ENCODE data around the gene CIZ1. TPM values are rescaled to one million over a fixed set of nuclear protein-coding genes. Genes with fewer than 3 reads are reported as not detected.
A peak's percentile ranks its signal among the peaks of the same experiment; 100 is the strongest.

The CIZ1 gene
- total and polyA plus RNA-seq, 2 donors, result 25.4 to 36.5 TPM

GRCh38 chr9:128127990-128128835 is 63.2 kb downstream of the CIZ1 start:
- WGBS, result under 1% methylated on average over 82 of the region's 82 CpGs
- peak overlapping the region; percentile 95 to 98 for H3K27ac ChIP-seq (ENCODE audit: low read depth in 1 of 2, low read length in 1 of 2)
- peaks cover 0 to 17% of the 10 kb centered on the region in 2 donors for H3K9me3 ChIP-seq (ENCODE audit: control insufficient read depth in 2 of 2, insufficient read depth in 1 of 2, low read length in 1 of 2)
- peaks cover 16 to 53% of the 10 kb centered on the region in 2 donors for H3K4me1 ChIP-seq (ENCODE audit: control insufficient read depth in 2 of 2, insufficient read depth in 2 of 2, low read length in 2 of 2)
- H3K36me3 ChIP-seq (ENCODE audit: control insufficient read depth in 2 of 2, insufficient read depth in 2 of 2, low read length in 1 of 2), result peaks cover 22% of the 10 kb centered on the region in 2 donors
- H3K27me3 ChIP-seq (ENCODE audit: control insufficient read depth in 2 of 2, insufficient read depth in 1 of 2, low read length in 1 of 2), result no peaks in the 10 kb centered on the region
- peak; percentile 86 to 98 (median 91) for DNase-seq (ENCODE audit: low read depth in 6 of 9, low spot score in 9 of 9)
- H3K4me3 ChIP-seq (ENCODE audit: low read length in 2 of 2), result peak overlapping the region; percentile 90 to 96

- Histone ChIP-seq H3K36me3 (ENCODE audit: control insufficient read depth in 2 of 2, insufficient read depth in 2 of 2, low read length in 1 of 2) (peaks cover 28 to 29% of the 10 kb centered on the region in 2 donors), H3K4me3 (ENCODE audit: low read length in 2 of 2) (peak within 1 kb of the TSS; percentile 90 to 96), H3K27ac (ENCODE audit: low read depth in 1 of 2, low read length in 1 of 2) (peak within 1 kb of the TSS; percentile 95 to 98), H3K4me1 (ENCODE audit: control insufficient read depth in 2 of 2, insufficient read depth in 2 of 2, low read length in 2 of 2) (peaks cover 16 to 50% of the 10 kb centered on the region in 2 donors), H3K9me3 (ENCODE audit: control insufficient read depth in 2 of 2, insufficient read depth in 1 of 2, low read length in 1 of 2) (peaks cover 0 to 17% of the 10 kb centered on the region in 2 donors), H3K27me3 (ENCODE audit: control insufficient read depth in 2 of 2, insufficient read depth in 1 of 2, low read length in 1 of 2) (no peaks in the 10 kb centered on the region)
- DNase-seq (ENCODE audit: low read depth in 6 of 9, low spot score in 9 of 9), result peak in 8 of 9 donors; percentile 61 to 93 (median 80)
- WGBS, result under 1% methylated on average over 56 of the region's 56 CpGs
Observed at GRCh38 chr9:128127568-128127989, 63.8 kb downstream of the CIZ1 start, which contains the start of gene PTGES2. PTGES2 (minus strand) TSS chr9:128127729; CDS start chr9:128127717, 12 bp downstream.

- peaks cover 43 to 46% of the 10 kb centered on the region in 2 donors for H3K36me3 ChIP-seq (ENCODE audit: control insufficient read depth in 2 of 2, insufficient read depth in 2 of 2, low read length in 1 of 2)
- H3K4me1 ChIP-seq (ENCODE audit: control insufficient read depth in 2 of 2, insufficient read depth in 2 of 2, low read length in 2 of 2), result peaks cover 16 to 32% of the 10 kb centered on the region in 2 donors
- 71% methylated on average over 10 of the region's 10 CpGs for WGBS
- H3K27me3 ChIP-seq (ENCODE audit: control insufficient read depth in 2 of 2, insufficient read depth in 1 of 2, low read length in 1 of 2), result no peaks in the 10 kb centered on the region
- H3K4me3 ChIP-seq (ENCODE audit: low read length in 2 of 2), result peak overlapping the region; percentile 9
- H3K9me3 ChIP-seq (ENCODE audit: control insufficient read depth in 2 of 2, insufficient read depth in 1 of 2, low read length in 1 of 2), result peaks cover 0 to 17% of the 10 kb centered on the region in 2 donors
- H3K27ac ChIP-seq (ENCODE audit: low read depth in 1 of 2, low read length in 1 of 2), result peak overlapping the region; percentile 13 to 36
- no peak for DNase-seq (ENCODE audit: low read depth in 6 of 9, low spot score in 9 of 9)
Observed at GRCh38 chr9:128125580-128126354, 65.6 kb downstream of the CIZ1 start.

- peak in 1 of 9 donors; percentile 60 for DNase-seq (ENCODE audit: low read depth in 6 of 9, low spot score in 9 of 9)
- WGBS, result 83% methylated on average over 16 of the region's 16 CpGs
- H3K27ac ChIP-seq (ENCODE audit: low read depth in 1 of 2, low read length in 1 of 2), result peak overlapping the region in 1 of 2 donors; percentile 3
- H3K36me3 ChIP-seq (ENCODE audit: control insufficient read depth in 2 of 2, insufficient read depth in 2 of 2, low read length in 1 of 2), result peaks cover 50 to 53% of the 10 kb centered on the region in 2 donors
- peaks cover 16 to 32% of the 10 kb centered on the region in 2 donors for H3K4me1 ChIP-seq (ENCODE audit: control insufficient read depth in 2 of 2, insufficient read depth in 2 of 2, low read length in 2 of 2)
- no peaks in the 10 kb centered on the region for H3K27me3 ChIP-seq (ENCODE audit: control insufficient read depth in 2 of 2, insufficient read depth in 1 of 2, low read length in 1 of 2)
- H3K9me3 ChIP-seq (ENCODE audit: control insufficient read depth in 2 of 2, insufficient read depth in 1 of 2, low read length in 1 of 2), result peaks cover 0 to 17% of the 10 kb centered on the region in 2 donors
- H3K4me3 ChIP-seq (ENCODE audit: low read length in 2 of 2), result no peak overlapping the region
Observed at GRCh38 chr9:128124873-128125579, 66.3 kb downstream of the CIZ1 start.

- no peak for DNase-seq (ENCODE audit: low read depth in 6 of 9, low spot score in 9 of 9)
Observed at GRCh38 chr9:128124451-128124850, 66.9 kb downstream of the CIZ1 start.

GRCh38 chr9:128123451-128124080 is 67.8 kb downstream of the CIZ1 start:
- Histone ChIP-seq H3K9me3 (ENCODE audit: control insufficient read depth in 2 of 2, insufficient read depth in 1 of 2, low read length in 1 of 2) (peaks cover 0 to 7% of the 10 kb centered on the region in 2 donors), H3K36me3 (ENCODE audit: control insufficient read depth in 2 of 2, insufficient read depth in 2 of 2, low read length in 1 of 2) (peaks cover 51 to 58% of the 10 kb centered on the region in 2 donors)
- no peak for DNase-seq (ENCODE audit: low read depth in 6 of 9, low spot score in 9 of 9)

More at GRCh38 chr9:128124451-128124850, 66.9 kb downstream of the CIZ1 start:
- H3K27me3 ChIP-seq (ENCODE audit: control insufficient read depth in 2 of 2, insufficient read depth in 1 of 2, low read length in 1 of 2), result no peaks in the 10 kb centered on the region
- peaks cover 51 to 53% of the 10 kb centered on the region in 2 donors for H3K36me3 ChIP-seq (ENCODE audit: control insufficient read depth in 2 of 2, insufficient read depth in 2 of 2, low read length in 1 of 2)
- no peak overlapping the region for H3K27ac ChIP-seq (ENCODE audit: low read depth in 1 of 2, low read length in 1 of 2)
- H3K4me1 ChIP-seq (ENCODE audit: control insufficient read depth in 2 of 2, insufficient read depth in 2 of 2, low read length in 2 of 2), result peaks cover 16 to 32% of the 10 kb centered on the region in 2 donors
- WGBS, result over 99% methylated on average over 8 of the region's 8 CpGs
- peaks cover 0 to 16% of the 10 kb centered on the region in 2 donors for H3K9me3 ChIP-seq (ENCODE audit: control insufficient read depth in 2 of 2, insufficient read depth in 1 of 2, low read length in 1 of 2)
- H3K4me3 ChIP-seq (ENCODE audit: low read length in 2 of 2), result no peak overlapping the region

GRCh38 chr9:128122809-128123175 is 68.6 kb downstream of the CIZ1 start:
- Histone ChIP-seq H3K27ac (ENCODE audit: low read depth in 1 of 2, low read length in 1 of 2) (no peak overlapping the region), H3K4me1 (ENCODE audit: control insufficient read depth in 2 of 2, insufficient read depth in 2 of 2, low read length in 2 of 2) (peaks cover 11 to 29% of the 10 kb centered on the region in 2 donors), H3K27me3 (ENCODE audit: control insufficient read depth in 2 of 2, insufficient read depth in 1 of 2, low read length in 1 of 2) (no peaks in the 10 kb centered on the region), H3K4me3 (ENCODE audit: low read length in 2 of 2) (no peak overlapping the region), H3K9me3 (ENCODE audit: control insufficient read depth in 2 of 2, insufficient read depth in 1 of 2, low read length in 1 of 2) (peaks cover 0 to under 1% of the 10 kb centered on the region in 2 donors), H3K36me3 (ENCODE audit: control insufficient read depth in 2 of 2, insufficient read depth in 2 of 2, low read length in 1 of 2) (peaks cover 51 to 58% of the 10 kb centered on the region in 2 donors)
- 99% methylated on average over 24 of the region's 24 CpGs for WGBS
- no peak for DNase-seq (ENCODE audit: low read depth in 6 of 9, low spot score in 9 of 9)

More at GRCh38 chr9:128123451-128124080, 67.8 kb downstream of the CIZ1 start:
- 97% methylated on average over 21 of the region's 21 CpGs for WGBS
- no peak overlapping the region for H3K4me3 ChIP-seq (ENCODE audit: low read length in 2 of 2)
- H3K27ac ChIP-seq (ENCODE audit: low read depth in 1 of 2, low read length in 1 of 2), result no peak overlapping the region
- H3K4me1 ChIP-seq (ENCODE audit: control insufficient read depth in 2 of 2, insufficient read depth in 2 of 2, low read length in 2 of 2), result peaks cover 11 to 24% of the 10 kb centered on the region in 2 donors
- no peaks in the 10 kb centered on the region for H3K27me3 ChIP-seq (ENCODE audit: control insufficient read depth in 2 of 2, insufficient read depth in 1 of 2, low read length in 1 of 2)
